GM12873 (cell line): ENCODE data around the gene SRPRA.
A peak's percentile ranks its signal among the peaks of the same experiment; 100 is the strongest.

Experiments
- TF ChIP-seq, protein P1 (sequence below): IDR thresholded peaks from 2 replicates; pipeline ENCODE4 v1.5.1; 2012; ENCODE audit warnings: low read depth, mild to moderate bottlenecking, moderate library complexity, low read length, control low read depth; ENCODE audit not compliant: insufficient read depth; ENCODE audit errors: missing control alignments

SRPRA gene

DNA sequence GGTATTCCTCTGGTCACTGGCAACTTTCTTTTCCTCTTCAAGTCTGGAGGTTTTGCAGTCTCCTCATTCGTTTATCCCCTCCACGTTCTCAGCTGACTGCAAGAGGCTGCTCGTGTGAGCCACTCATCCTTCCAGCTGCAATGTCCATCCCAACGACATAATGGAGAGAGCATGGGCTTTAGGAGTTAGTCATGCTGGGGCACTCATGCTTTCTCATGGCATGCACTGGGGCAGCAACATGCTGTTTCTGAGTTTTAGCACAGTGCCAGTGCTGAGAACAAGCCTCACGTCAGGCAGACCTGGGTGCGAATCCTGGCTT is 42.3 kb upstream of the SRPRA start:
- TF ChIP-seq, protein P1, sequence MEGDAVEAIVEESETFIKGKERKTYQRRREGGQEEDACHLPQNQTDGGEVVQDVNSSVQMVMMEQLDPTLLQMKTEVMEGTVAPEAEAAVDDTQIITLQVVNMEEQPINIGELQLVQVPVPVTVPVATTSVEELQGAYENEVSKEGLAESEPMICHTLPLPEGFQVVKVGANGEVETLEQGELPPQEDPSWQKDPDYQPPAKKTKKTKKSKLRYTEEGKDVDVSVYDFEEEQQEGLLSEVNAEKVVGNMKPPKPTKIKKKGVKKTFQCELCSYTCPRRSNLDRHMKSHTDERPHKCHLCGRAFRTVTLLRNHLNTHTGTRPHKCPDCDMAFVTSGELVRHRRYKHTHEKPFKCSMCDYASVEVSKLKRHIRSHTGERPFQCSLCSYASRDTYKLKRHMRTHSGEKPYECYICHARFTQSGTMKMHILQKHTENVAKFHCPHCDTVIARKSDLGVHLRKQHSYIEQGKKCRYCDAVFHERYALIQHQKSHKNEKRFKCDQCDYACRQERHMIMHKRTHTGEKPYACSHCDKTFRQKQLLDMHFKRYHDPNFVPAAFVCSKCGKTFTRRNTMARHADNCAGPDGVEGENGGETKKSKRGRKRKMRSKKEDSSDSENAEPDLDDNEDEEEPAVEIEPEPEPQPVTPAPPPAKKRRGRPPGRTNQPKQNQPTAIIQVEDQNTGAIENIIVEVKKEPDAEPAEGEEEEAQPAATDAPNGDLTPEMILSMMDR = no peak

DNA sequence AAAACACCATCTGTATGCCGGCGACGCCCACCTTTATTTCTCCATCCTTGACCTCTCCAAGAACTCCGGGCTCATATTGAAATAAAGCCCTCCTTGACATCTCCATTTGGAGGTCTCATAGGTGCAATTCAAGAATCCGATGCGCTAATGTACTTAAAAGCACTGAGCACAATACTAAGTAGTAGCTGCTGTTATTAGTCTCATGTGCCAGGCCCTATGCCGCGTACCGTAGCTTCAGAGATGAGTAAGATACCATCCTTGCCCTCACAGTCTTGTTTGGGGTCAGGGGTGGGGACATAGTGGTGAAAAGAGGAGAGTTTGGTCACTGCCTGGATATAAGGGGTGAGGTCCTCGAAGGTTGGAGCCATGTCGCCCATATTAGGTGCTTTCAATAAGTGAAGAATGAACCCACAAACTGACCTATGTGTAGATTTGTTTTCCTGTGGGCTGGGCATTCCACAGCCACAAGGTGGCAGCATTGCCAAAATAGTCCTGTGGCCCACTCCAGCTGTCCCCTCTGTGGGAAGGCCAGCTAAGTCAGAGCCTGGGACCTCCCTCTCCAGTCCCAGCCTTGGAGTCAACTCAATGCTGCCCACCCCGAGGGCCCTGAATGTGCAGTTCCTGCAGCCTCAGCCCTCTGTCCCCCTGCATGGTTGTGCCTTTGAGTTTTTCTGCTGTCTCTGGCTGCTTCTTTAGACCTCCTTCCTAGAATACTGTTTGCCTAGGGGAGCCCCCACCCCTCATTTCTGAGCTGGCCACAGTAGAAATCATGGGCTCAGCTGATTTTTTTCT is 41.7 kb upstream of the SRPRA start:
- TF ChIP-seq, protein P1 = peak; percentile 96

DNA sequence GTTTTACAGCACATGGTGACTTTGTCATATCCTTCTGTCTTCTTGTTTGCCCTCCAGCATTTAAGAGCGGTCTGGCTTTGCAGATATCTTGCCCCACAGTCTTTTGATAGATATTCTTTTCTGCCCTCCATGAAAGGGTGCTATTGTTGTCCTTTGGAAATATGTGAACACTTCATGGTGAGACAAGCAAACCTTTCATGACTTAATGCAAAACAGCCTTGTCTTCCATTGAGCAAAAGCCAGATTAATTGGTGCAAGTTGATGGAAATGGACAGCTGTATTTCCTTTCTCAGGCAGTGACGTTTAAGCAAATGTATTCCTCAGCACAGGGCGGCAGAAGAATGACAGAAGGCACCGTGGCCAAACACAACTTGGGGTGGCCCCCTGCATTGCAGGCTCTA is 39.6 kb upstream of the SRPRA start:
- TF ChIP-seq, protein P1 = no peak

DNA sequence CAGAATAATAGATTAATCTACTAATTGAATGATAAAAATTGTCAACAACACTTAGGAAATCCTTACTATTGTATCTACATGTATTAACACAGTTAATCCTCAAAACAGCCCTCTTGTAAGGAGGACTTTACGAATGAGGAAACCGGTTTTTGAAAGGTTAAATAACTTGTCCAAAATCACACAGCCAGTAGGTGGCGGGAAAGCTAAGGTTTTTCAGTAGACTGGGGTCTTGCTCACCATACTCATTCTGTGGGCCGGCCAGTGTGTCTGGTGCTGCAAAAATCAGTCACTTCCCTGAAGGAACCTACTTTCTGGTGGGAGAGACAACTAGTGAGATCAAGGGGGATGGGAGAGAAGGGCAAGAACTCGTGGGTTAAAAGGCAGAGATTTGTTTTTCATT is 39.0 kb upstream of the SRPRA start:
- TF ChIP-seq, protein P1 = peak; percentile 41

DNA sequence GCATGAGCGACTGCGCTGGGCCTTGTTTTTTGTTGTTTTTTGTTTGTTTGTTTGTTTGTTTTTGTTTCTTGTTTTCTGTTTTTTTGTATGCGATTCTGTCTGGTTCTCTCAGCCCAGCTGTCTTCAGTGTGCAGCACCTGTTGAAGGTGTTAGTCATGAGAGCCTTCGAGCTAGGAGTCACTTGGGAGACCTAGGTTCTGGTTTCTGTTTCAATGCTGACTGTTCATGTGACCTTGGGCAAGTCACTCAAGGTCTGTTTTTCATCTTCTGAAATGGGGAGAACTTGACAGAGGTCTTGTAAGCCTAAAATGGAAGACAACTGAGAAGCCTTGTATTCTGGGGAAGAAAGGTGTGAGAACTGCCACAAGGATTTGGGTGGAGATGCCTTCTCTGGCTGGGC is 37.0 kb upstream of the SRPRA start:
- TF ChIP-seq, protein P1 = no peak

DNA sequence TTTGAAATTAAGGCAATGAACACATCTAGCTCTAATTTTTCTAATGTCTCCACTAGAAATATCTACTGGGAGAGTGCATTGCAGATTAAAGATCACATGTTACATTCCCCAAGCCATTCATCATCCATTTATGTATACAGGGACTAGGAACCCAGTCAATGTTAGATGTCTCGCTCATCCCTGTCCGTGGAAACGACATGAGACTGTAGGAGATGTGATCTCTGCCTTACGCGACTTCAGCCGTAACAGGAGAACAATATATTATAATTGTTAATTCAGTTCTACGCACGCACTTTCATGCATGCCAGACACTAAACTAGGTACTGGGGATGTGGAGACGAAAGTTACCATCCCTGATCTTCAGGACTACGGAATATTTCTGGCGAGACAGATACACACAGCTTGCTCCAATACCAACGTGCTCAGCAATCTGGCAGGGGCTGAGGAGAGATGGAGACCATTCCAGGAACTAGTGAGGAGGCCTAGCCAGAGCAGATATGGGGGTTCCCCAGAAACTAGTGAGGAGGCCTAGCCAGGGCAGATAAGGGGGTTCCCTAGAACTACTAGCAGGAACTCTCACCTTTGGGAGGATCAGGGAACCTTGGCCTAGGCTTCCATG is 35.9 kb upstream of the SRPRA start:
- TF ChIP-seq, protein P1 = no peak

DNA sequence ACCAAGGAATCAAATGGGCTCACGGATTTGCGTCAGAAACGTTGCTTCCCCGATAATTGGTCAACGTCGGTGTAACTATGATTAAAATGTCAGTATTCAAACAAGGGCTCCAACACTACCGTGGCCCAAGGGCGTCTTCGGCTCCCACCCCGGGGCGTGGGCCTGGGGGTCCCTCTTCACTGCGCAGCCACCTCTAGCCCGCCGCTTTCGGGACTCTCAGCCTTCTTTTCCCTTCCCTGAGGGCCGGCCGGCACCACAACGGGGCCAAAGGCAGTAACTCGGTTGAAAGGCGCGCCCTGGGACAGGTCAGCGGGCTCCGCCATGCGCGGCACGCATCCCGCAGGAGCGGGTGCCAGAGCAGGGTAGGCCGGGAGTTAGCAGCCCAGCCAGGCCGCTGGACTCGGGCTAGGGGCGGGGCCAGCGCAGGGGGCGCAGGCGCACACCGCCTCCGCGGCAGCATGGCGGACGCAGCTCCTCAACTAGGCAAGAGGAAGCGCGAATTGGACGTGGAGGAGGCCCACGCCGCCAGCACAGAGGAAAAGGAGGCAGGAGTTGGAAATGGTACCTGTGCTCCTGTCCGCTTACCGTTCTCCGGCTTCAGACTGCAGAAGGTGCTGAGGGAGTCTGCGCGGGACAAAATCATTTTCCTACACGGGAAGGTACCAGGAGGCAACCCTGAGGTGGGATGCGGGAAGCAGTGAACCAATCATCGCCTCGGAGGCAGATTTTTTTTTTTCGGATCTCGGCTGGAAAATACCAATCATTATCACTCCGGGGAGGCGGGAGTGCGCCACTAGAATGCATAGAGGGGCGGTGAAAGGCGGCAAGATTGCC is 35.1 kb upstream of the SRPRA start, which contains the start of gene DCPS:
Gene DCPS (plus strand): TSS at position 438 of the 834 bp plus-strand sequence. CDS start 21 bp downstream, at position 459.
- TF ChIP-seq, protein P1 = no peak
